ENCODE results near the gene ST3GAL4.

The ST3GAL4 gene

DNA sequence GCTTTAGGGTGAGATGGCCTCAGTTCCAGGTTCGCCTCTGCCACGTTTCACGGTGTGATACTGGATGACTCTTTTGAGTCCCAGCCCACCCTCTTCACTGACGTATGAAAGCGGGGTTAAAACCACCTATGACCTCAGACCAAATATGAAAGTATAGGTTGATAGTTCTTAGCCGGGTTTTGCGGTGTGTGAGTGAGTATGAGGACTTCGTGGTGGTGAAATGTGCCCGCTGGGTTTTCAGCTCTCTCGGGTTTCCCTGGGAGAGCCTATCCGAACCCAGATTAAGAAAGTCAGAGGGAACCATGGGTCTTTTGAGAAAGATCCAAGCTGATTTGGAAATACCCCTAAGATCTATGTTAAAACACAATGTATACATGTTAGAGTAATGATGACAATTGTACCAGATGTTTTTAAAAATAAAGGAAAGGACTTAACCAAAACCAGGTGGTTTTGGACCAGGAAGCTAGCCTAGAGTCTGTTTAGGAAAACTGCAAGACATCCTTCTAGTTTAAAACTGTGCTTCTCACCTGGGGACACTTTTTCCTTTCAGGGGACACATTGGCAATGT is 25.8 kb upstream of the ST3GAL4 start:
- TF ChIP-seq, protein P1, sequence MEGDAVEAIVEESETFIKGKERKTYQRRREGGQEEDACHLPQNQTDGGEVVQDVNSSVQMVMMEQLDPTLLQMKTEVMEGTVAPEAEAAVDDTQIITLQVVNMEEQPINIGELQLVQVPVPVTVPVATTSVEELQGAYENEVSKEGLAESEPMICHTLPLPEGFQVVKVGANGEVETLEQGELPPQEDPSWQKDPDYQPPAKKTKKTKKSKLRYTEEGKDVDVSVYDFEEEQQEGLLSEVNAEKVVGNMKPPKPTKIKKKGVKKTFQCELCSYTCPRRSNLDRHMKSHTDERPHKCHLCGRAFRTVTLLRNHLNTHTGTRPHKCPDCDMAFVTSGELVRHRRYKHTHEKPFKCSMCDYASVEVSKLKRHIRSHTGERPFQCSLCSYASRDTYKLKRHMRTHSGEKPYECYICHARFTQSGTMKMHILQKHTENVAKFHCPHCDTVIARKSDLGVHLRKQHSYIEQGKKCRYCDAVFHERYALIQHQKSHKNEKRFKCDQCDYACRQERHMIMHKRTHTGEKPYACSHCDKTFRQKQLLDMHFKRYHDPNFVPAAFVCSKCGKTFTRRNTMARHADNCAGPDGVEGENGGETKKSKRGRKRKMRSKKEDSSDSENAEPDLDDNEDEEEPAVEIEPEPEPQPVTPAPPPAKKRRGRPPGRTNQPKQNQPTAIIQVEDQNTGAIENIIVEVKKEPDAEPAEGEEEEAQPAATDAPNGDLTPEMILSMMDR (conservative IDR thresholded peaks at IDR 0.05; ENCODE audit: low read depth, low read length) = no peak
- DNase-seq (ENCODE audit: low read depth) = no peak
- no peak overlapping the region for H3K4me3 ChIP-seq (ENCODE audit: low read depth, low read length)

DNA sequence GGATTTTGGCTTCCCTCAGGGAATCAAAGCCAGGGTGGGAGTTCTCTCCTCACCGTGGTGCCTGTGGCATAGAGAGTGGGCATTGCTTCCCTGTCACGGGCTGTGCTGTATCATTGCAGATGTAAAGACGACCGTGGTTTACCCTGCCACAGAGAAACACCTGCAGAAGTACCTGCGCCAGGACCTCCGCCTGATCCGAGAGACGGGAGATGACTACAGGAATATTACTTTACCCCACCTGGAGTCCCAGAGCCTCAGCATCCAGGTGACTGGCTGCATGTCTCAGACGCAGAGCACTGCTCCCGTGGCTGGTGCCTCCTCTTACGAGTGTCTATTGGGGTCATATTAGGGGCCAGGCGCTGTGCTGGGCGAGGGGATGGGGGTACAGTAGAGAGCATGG is 24.2 kb upstream of the ST3GAL4 start:
- H3K4me3 ChIP-seq (ENCODE audit: low read depth, low read length) = no peak overlapping the region
- TF ChIP-seq, protein P1 (conservative IDR thresholded peaks at IDR 0.05; ENCODE audit: low read depth, low read length) = no peak
- no peak for DNase-seq (ENCODE audit: low read depth)

DNA sequence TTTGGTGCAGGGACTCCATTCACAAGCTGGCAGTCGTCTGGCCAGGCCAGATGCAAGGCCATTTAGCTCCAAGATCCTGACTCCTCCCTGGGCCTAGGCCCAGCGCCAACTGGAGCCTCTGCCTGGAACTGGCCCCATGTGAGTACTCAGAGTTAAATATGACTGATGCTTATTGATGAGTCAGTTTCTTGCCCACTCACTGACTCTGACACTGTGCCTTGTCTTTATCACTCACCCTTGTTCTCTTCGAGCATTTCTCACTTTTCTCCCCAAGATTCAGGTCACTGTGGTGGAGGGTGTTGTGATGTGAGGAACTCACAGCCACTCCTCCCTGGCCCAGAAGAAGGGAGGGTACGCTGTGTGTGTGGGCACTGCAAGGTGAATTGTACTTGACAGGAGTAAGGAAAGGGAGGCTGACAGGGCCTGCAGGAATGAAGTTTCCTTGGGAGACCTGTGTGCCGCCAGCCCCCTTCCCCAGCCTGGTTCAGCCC is 23.2 kb upstream of the ST3GAL4 start:
- DNase-seq (ENCODE audit: low read depth) = peak; percentile 80
- TF ChIP-seq, protein P1 (conservative IDR thresholded peaks at IDR 0.05; ENCODE audit: low read depth, low read length) = no peak
- no peak overlapping the region for H3K4me3 ChIP-seq (ENCODE audit: low read depth, low read length)

DNA sequence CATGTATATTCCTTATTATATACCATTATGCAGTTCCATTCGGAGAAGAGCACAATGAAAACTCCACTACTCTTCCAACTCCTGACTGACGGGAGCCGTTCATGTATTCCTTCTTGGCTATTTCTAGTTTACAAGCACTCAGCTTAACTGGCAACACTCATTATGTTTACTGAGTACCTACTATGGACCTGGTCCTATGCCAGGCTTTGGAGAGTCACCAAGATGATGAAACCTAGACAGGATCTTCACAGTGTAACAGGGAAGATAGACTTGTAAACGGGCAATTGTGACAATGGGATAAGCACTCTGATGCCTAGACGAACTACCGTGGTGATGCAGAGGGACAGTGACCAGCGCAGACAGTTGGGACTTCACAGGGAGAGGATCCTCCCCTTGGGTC is 22.3 kb upstream of the ST3GAL4 start:
- TF ChIP-seq, protein P1 (conservative IDR thresholded peaks at IDR 0.05; ENCODE audit: low read depth, low read length) = no peak
- DNase-seq (ENCODE audit: low read depth) = no peak
- no peak overlapping the region for H3K4me3 ChIP-seq (ENCODE audit: low read depth, low read length)

DNA sequence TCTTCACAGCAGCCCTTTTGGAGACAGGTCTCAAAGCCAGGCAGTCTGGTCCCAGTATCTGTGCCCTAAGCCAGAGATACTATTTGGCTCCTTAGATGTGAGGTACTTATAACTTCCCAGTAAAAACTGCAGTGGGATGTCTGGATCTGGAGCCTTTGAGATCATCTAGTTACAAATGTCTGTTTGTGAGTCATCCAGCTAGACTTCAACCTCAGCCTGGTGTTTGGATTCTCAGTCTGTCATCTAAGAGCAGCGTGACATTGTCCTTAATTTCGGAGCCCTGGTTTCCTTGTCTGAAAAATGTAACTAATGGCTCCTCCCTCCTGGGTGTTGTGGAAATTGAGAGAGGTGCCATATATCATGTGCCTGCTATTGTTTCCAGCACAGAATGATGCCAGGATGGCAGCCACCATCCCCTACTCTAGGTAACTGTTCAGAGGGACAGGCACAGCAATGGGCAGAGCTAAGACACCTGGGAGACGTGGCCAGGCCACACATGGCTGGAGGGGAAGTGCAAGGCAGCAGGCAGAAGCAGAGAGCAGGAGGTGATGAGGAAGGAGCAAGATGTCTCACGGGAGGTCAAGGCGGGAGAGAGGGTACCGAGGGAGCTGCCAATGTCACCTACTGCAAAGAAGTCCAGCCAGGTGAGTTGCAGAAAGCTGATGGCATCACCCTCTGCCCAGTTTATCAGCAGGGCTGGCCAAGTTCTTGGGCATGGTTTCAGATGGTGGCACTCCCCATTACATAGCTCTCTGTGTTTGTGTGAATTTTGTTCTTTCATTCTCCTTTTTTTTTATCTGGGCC is 20.6 kb upstream of the ST3GAL4 start:
- TF ChIP-seq, protein P1 (conservative IDR thresholded peaks at IDR 0.05; ENCODE audit: low read depth, low read length) = no peak
- DNase-seq (ENCODE audit: low read depth) = peak; percentile 41
- H3K4me3 ChIP-seq (ENCODE audit: low read depth, low read length) = no peak overlapping the region

DNA sequence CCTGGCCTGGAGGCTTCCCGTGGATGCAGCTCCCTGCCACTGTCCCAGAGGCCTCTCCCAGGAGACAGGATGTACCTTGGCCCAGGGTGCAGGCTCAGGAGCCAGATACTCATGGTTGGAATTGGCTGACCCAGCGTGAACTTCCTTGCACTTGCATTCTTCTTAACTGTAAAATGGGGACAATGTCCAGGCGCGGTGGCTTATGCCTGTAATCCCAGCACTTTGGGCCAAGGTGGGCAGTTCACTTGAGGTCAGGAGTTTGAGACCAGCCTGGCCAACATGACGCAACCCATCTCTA is 20.1 kb upstream of the ST3GAL4 start:
- DNase-seq (ENCODE audit: low read depth) = no peak
- no peak overlapping the region for H3K4me3 ChIP-seq (ENCODE audit: low read depth, low read length)
- TF ChIP-seq, protein P1 (conservative IDR thresholded peaks at IDR 0.05; ENCODE audit: low read depth, low read length) = no peak

DNA sequence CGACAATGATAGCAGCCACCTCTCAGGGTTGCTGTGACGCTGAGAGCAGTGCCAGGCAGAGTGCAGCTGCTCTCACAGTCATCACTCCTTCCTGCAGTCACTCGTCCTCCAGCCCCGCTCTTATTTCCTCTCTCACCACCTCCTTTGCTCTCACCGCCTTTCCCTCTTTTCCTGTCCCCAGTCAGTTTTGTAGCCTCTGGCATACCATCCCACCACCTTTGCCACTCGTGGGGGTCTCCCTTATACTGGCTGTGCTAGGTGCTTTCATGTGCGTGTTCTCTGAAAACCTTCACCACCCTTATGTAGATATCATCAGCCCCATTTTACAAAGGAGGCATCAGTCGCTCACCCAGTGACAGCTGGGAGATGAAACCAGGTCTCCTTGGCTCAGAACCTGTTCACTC is 19.3 kb upstream of the ST3GAL4 start:
- TF ChIP-seq, protein P1 (conservative IDR thresholded peaks at IDR 0.05; ENCODE audit: low read depth, low read length) = no peak
- no peak overlapping the region for H3K4me3 ChIP-seq (ENCODE audit: low read depth, low read length)
- DNase-seq (ENCODE audit: low read depth) = no peak
